Fibroblast of skin of right biceps (primary cell): ENCODE data around the gene OTOL1.
"Not testable (repeated sequence)": the region's sequence is repeated elsewhere in the genome, so short reads cannot be mapped to it uniquely, and the experiment has no call there.

ENCODE experiments used
- DNase-seq: peaks from one replicate; pipeline ENCODE4 v3.0.0-alpha.2; 2013

Gene OTOL1

DNA sequence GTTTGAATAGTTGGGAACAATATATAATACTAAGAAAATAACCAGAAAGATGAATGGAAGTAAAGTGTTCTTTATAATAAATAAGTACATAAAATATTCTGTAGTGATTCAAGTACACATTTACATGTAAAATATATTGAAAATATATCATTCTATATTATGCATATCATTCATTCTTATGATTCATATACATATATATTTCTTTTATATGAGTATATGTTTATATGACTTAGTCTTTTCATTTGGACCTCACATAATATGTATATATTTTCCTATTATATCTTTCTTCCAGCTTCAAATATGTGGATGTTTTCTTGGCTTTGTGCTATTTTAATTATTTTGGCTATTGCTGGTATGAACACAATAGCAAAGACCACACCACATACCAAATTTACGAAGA lies at the start of gene OTOL1:
OTOL1 (plus strand) TSS at position 301 of the 400 bp plus-strand sequence; CDS start at position 301, 0 bp downstream.
- no peak for DNase-seq

DNA sequence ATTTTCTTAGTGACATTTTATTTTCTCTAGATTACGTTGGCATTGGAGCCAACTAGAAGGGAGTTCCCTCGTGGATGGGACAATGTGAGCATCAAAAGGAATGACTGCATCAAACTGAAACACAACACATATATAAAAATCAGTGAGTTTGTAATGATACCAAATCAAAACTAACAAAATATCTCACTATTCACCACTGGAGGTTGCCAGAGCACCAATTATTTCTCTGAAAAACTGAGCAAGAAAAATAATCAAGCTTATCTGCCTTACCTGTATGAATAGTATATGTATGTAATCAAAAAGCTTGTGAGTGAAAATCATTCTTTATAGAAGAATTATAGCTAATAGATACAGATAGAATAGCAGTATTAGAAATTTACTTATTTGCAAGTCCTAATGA lies 46.8 kb upstream of the OTOL1 start:
- no peak for DNase-seq

DNA sequence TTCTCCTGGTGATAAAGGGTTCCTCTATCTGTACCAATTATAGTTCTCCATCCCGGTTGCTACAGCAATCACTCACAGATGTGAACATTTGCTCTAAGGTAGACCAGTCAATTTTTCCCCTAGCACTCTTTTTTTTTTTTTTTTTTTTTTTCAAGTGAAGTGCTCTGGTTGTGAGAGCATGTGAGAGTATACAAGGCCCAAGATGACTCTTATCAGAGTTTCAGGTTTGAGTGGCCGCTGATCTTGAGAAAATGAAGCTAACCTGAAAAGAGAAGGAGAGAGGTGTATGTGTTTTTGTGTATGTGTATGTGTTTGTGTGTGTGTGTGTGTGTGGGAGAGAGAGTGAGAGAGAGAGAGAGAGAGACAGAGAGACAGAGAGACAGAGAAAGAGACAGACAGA lies 44.4 kb upstream of the OTOL1 start:
- no peak for DNase-seq

DNA sequence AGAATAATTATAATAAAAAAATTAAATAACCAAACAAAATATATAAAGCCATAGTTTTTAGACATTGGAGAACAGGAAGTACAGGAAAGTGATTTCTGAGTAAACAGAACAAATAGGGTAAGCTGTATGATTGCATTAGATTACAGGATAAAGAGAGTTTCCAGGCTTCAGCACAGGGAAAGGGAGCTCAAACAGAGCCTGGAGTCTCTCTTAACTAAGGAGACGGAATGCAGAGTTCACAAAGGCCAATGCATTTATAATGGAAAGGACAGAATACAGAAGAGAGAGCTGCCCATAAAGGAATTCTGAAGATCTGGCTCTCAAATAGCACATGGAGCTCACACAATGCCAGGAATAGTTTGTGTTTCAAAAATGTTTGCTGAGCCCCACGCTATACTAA lies 42.0 kb upstream of the OTOL1 start:
- DNase-seq = no peak

DNA sequence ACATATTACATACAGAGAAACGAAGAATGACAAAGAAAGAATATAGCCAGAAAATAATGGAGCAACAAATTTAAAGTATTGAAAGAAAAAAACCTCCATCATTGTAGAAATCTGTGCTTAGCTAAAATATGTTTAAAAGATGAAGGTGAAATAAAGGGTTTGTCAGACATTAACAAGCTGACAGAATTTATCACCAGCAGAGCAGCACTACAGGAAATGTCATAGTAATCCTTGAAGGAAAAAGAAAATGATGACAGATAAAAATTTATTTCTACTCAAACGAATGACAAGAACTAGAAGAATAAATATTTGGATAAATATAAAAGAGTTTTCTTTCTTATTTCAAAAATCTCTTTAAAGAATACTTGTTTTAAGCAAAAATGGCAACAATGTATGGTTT lies 40.6 kb upstream of the OTOL1 start:
- no peak for DNase-seq

DNA sequence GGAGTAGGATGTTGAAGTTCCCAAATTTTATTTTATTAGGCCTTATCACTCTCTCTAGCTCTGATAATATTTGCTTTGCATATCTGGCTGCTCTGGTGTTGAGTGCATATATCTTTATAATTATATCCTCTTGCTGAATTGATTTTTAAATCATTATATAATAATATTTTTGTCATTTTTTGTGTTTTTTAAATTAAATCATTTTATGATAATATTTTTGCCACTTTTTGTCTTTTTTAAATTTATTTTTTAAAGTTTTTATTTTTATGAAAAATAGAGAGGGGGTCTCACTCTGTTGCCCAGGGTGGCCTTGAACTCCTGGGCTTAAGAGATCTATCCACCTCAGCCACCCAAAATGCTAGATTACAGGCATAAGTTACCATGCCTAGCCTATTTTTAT lies 34.5 kb upstream of the OTOL1 start:
- DNase-seq = no peak

DNA sequence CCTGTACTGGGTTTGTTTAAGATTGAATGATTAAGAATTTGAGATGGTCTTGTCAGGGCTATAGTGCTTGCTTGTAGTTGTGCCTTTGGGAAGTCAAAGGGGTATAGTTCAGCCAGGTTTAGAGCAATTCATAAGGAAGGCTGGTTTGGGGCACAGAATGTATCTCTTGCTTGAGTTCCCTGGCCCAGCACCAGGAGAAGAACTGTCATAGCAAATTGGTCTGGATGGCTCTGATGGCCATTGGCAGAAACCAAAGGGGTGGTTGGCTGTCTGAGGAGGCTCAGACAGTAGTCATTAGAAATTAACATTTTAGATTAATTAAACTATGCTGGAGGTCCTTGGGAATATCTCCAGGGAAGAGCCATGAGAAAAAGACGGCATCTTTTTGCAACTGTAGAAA lies 25.4 kb upstream of the OTOL1 start:
- no peak for DNase-seq

DNA sequence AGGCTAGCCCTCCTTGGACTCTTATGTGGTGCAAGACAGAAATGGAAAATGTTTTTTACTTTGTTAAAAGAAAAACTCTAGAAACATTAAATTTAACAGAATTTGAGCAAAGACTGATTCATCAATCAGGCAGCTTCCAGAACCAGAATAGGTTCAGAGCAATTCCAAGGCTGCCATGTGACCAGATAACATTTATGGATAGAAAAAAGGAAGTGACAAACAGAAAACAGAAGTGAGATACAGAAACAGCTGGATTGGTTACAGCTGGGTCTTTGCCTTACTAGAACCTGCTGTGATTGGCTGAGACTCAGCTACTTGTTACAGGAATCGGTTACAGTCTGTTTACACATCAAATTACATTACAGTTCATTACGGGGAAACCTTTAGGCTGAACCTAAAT lies 22.5 kb upstream of the OTOL1 start:
- no peak for DNase-seq

DNA sequence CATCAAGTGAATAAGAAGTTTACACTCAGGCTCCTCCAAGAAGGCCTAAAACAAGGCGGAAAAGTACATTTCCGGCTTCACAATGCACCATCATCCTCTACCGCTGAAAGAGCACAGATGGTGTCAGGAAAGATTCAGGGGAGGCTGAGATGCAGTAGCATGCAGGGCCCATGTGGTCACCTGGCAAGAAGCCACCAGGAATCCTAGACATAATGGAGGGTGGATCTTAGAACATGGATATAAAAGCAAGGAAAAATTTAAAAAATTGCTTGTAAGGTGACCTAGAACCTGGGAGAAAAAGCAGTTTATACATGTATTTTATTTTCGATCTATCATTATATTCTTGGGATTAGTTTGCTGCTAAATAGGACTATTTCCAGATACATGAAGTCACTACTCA lies 21.9 kb upstream of the OTOL1 start:
- no peak for DNase-seq

DNA sequence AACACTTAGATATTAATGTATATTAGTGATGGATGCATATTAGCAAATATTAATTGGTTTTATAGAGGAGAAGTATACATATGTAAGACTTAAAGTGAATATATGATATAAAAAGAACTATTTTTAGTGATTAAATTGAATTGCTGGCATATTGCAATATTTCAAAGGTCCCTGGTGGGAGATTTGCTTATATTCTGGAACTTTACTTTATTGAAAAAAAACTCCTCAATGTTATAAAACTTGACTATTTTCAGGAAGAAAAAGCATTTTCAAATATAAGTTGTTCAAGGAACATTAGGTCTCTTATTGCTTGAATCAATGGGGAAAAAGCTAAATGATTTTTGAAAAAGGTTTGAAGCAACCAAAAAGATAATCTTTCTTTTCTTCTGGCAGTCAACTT lies 21.4 kb upstream of the OTOL1 start:
- no peak for DNase-seq

DNA sequence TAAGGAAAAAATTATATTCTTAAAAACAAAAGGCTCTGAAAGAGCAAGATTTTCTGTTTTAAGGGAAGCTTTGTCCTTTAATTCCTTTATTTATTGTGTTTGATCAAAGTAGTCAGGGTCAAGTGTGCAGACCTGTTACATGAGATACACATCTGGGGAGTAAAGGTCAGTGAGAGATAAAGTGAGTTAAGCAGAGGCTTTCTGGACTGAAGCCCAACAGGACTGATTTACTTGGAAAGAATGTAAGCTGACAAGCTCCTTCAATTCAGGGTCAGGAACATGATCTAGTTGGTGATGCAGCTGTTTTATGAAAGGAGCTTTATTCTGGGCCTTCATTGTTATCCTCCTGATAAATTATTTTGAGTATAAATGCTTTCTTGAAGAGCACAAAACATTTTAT lies 20.7 kb upstream of the OTOL1 start:
- peak; percentile 15 for DNase-seq

DNA sequence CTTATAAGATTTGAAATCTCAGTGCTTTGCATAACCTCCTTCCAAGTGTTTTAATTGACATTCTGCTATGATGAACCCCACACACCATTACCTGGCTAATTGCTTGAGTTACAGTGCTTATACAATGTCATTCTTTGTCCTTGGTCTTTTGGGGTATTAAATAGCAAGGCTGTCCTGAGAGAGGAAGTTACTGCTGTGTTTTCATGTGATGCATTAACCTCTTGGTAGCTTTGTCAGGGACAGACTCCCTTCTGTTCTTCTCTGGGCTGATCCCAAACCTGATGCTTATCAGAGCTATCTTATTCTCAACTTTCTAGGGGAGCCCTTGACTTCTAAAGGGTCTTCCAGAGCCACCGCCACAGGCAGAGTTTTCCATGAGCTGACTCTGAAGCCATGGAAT lies 12.4 kb upstream of the OTOL1 start:
- DNase-seq = no peak

DNA sequence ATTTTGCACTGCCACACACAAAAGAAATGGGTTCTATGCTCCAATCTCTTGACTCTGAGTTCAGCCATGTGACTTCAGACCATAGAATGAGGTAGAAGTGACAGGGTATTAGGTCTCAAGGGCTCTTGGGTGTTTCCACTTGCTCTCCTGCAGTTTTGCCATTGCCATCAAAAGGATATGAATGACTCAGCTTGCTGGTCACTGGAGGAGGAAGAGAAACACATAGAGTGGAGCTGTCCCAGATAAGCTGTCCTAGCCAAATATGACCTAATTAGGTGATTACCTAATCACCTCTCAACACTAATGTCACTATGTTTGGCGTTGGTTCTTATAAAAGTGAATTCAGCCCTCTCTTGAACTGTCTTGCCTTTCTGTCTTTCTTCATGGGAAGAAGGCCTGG lies 8.3 kb upstream of the OTOL1 start:
- DNase-seq = not testable (repeated sequence)

DNA sequence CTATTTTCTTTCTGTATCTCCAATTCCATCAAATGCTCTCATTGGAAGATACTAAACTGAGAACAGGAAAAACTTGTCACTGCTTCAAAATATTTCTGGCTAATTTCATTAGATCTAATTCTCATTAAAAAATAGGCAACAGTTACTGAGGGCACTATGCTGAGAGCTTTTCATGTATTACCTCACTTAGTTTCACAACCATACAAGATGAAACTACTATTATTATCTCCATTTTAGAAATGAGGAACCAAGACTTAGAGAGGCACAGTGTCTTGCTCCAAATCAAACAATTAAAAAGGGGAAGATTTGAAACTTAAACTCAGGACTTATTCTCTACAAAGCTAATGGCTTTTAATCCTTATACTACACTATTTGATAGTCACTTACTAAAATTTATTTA lies 7.2 kb upstream of the OTOL1 start:
- DNase-seq = no peak

DNA sequence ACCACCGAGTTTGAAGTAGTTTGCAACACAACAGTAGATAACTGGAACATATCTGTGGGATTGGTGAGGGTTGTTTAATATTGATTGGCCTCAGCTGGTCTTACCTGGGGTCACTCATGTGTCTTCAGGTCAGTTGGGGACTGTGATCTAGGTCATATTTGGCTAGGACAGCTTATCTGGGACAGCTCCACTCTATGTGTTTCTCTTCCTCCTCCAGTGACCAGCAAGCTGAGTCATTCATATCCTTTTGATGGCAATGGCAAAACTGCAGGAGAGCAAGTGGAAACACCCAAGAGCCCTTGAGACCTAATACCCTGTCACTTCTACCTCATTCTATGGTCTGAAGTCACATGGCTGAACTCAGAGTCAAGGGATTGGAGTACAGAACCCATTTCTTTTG lies 5.8 kb upstream of the OTOL1 start:
- not testable (repeated sequence) for DNase-seq

DNA sequence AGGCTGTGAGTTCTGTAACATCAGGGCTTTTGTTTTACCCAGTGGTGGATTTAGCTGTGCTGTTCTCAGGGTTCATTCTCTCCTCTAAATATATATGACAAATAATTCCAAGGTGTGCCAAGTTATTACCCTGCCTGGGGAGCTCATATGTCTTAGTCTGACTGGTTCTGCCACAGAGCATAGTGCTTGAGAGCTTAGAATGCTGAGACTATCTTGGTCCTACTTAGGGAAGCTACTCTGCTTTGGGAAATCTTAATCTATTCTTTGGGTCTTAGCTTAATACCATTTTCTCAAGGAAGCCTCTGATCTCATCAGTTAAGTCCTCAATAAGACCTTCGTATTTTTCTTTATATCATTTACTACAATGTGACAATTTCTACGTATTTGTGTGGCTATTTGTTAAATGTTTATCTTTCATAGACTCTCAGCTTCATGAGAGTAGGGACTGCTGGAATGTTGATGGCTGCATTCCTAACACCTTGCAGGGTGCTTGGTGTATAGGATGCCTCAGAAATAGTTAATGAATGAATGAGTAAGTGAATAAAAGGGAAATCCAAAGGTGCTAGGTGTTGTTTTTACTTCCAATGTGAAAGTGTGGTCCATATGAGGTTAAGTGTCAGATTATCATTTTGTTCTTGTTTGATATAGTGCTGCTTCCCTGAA lies 1.8 kb downstream of the OTOL1 start:
- DNase-seq = no peak

DNA sequence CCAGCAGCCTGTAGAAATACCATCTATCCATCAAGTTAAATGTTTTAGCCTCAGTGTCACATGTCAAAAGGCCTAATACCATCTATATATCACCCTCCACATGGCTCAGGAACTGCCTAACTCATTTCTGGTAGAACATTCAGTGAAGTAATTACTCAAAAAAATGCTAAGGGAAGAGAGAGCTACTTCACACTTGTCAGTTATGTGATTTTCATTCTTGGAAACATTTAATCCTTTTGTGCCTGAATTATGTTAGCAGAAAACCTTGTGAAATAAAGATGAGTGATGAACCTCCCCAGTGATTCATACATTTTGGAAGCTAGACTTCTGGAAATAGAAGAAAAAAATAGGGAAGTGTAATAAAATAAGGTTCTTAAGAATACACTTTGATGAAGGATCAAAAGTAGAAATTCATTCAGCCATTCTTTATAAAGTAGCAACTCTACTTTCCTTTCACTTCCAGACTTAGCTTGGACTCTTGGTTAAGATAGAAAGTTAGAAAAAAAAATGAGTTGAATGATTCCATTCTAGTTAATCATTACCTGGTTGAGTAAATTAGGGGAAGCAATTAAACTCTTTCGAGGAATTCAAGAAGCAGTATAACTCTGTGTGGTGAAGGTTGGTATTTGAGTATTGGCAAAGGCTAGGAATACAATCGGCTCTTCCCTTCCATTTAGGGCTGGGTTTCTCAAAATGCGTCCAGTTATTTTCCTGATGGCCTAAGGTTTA lies 3.6 kb downstream of the OTOL1 start:
- peak; percentile 16 for DNase-seq

DNA sequence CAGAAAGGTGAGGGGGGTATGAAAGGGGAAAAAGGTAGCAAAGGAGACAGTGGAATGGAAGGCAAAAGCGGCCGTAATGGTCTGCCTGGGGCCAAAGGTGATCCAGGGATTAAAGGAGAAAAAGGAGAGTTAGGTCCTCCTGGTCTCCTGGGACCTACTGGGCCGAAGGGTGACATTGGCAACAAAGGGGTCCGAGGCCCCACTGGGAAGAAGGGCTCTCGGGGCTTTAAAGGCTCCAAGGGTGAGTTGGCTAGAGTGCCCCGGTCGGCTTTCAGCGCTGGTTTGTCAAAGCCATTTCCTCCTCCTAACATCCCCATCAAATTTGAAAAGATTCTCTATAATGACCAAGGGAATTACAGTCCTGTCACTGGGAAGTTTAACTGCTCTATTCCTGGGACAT lies 6.7 kb downstream of the OTOL1 start:
- no peak for DNase-seq

DNA sequence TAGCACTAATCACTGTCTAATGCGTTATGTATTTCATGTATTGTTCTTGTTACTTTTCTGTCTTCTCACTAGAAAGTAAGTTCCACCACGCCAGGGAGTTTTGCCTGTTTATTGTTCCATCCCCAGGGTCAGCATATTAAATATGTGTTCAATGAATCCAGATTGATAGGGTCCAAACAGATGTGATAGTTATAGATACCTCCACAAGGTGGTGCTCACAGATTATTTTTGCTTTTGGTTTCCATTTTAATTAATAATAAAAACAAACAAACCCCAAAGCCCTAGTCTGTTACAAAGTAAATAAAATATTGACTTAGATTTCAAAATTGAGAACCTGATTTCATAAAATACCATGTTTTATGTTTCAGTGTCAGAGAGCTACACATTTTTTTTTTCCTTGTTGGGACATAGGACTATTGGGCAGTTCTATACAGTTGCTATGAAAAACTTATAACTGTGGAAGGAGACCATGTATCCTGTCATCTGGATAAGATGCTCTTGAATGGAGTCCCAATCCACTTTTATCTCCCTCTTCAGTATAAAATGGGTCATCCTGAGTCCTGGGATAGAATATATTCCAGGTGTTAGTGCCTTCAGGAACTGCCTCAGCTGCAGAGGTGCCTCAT lies 12.4 kb downstream of the OTOL1 start:
- DNase-seq = no peak

DNA sequence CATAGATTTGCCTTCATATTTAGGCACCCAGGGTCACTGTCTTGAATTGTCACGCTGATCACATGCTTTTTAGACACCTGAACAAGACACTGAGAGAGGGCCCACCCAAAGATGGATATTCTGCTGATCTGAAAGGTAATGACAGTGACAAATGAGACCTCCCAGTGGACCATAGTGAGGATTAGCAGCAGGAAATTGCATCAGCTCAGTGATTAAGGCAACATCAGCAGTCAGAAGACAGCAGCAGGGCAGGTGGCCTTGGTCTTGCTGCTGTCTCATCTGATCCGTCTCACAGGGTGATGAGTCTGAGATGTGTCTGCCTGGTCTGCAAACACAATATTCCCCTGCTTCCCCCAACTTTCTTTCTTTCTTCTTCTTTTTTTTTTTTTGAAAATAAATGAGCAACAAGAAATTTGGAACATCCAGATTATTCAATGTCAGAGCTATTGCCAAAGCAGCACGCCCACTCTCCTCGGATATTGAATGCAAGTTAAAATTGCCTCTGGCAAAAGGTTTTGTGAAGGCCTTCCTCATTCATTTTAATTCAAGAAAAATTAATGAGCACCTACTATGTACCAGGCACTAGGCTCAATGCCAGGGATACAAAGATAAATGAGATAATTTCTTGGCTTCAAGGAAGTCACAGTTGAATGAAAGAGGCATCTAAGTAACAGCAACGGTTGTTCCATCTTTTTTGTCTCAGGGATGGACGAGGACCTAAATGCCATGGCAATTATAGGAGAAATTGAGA lies 14.1 kb downstream of the OTOL1 start:
- DNase-seq = no peak

DNA sequence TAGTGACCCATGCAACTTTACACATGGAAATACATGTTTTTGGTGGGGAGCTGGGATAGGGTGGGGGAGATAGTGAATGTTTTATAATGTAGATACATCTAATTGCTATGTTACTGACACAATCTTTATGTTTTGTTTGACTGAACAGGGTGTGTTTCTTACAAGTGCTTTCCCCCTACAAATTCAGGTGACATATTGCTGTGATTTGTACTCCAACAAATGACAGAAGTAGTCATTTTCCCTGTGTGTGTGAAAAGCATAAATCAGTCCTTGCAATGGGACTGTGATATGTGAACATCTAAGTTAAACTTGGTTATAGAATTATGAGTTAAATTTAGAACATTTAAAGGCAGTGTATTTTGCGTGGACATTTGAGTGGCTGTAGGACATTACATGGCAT lies 27.3 kb downstream of the OTOL1 start:
- DNase-seq = no peak

DNA sequence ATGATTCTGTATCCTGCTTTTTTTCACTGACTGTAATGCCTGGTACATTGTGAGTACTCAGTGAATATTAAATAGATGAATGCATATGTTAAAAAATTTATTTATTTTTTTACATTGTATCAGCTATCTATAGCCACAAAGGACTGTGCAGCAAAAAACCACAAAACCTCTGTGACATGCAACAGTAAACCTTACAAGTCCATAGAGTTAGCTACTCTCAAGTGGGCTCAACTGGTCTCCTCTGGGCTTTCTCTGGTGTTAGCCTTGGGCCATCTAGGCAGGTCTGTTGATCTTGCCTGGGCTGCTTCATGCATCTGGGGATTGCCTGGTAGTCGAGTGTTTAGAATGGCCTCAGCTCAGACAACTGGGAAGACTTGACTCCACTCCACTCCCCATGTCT lies 35.3 kb downstream of the OTOL1 start:
- no peak for DNase-seq

DNA sequence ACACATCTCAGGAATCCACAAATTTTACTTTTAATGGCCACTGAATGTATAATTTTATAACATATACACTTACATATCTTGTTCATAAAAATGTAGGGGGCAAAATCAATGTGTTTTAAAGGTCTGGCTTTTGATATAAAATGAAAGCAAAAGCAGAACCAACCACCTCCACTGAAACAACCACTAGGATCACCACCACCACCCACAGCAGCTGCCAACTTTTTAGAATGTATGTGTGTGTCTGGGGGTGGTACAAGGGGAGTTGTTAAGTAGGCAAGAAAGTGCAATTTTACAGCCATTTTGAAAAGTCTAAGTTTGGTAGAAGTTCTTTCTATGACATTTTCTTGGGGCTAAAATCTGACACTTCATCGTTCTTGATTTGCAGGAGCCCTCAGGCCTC lies 44.0 kb downstream of the OTOL1 start:
- no peak for DNase-seq

DNA sequence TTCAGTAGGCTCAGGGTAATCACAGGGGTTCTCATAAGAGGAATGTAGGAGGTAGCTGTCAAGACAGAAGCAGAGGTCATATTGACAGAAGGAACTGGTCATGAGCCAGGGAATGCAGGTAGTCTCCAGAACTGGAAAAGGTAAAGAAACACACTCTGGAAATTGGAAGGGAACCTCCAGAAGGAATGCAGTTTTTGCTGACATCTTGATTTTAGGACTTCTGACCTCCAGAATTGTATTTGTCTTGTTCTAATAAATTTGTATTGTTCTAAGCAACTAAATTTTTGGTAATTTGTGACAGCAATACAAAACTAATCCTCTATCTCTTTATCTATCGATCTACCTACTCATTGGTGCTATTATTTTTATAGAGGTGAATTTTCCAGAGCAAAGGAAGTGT lies 49.2 kb downstream of the OTOL1 start:
- no peak for DNase-seq
